B cell (primary cell): ENCODE measurements around the gene TNIP1. TPM values are rescaled to one million over a fixed set of nuclear protein-coding genes. Genes with fewer than 3 reads are reported as not detected.

ENCODE experiments used
- ATAC-seq: fragments of 200-7000 bp; cut with Tn5 transposase; one replicate; pipeline ENCODE4 v1.10.0; 2021; ENCODE audit warnings: low read depth, mild to moderate bottlenecking, moderate number of reproducible peaks, moderate library complexity
- CTCF ChIA-PET: fragments of 350-600 bp; sonication (Branson Sonifier 250); formaldehyde crosslinking; loops from one replicate; lab custom pipeline; 2021; ENCODE audit warnings: antibody characterized with exemption, inconsistent platforms; lab: Charles Lee
- POLR2A ChIA-PET: fragments of 350-600 bp; sonication (Branson Sonifier 250); formaldehyde crosslinking; loops from one replicate; lab custom pipeline; 2021; ENCODE audit warnings: antibody characterized with exemption; lab: Charles Lee
- DNase-seq: peaks from one replicate; pipeline ENCODE4 v3.0.0; 2013
- H2AFZ ChIP-seq: 2 replicates; pipeline ENCODE4 v1.6.1; 2012; ENCODE audit warnings: mild to moderate bottlenecking, low read depth, low read length; ENCODE audit not compliant: insufficient read depth, poor library complexity, severe bottlenecking
- H3K27ac ChIP-seq, 2 donors: 1 replicate in 1 of 2; 2 replicates in 1 of 2; pipeline ENCODE4 v1.5.1; 2012 to 2013; ENCODE audit warnings: low read length in 2 of 2, mild to moderate bottlenecking in 2 of 2, moderate library complexity in 1 of 2
- H3K27me3 ChIP-seq, 4 experiments: fragments of 200-600 bp in 1 of 4; sonication (generic) in 1 of 4; replicated peaks in 1 of 4; 1 replicate in 2 of 4; 2 replicates in 2 of 4; pipeline versions ENCODE4 v1.6.1 to v1.7.0; 2013 to 2016; ENCODE audit warnings: low read length in 3 of 4, mild to moderate bottlenecking in 2 of 4, mixed read lengths in 1 of 4, moderate library complexity in 1 of 4; ENCODE audit not compliant: insufficient read depth in 4 of 4, control insufficient read depth in 3 of 4; ENCODE audit errors: control extremely low read depth in 1 of 4
- H3K36me3 ChIP-seq, 2 experiments: replicated peaks in 1 of 2; 1 replicate in 1 of 2; 2 replicates in 1 of 2; pipeline versions ENCODE4 v1.6.1 to v1.7.1; 2013; ENCODE audit warnings: low read length in 1 of 2; ENCODE audit not compliant: insufficient read depth in 2 of 2, control insufficient read depth in 1 of 2; ENCODE audit errors: control extremely low read depth in 1 of 2, extremely low read depth in 1 of 2
- H3K4me1 ChIP-seq, 2 donors: fragments of 200-600 bp in 1 of 2; sonication (generic) in 1 of 2; 1 replicate in 1 of 2; 2 replicates in 1 of 2; pipeline versions ENCODE4 v1.5.1 to v1.6.1; 2013 to 2017; ENCODE audit warnings: low read length in 2 of 2; ENCODE audit not compliant: control insufficient read depth in 2 of 2, insufficient read depth in 2 of 2
- H3K4me2 ChIP-seq: replicated peaks from 2 replicates; pipeline ENCODE3; 2012; ENCODE audit warnings: mild to moderate bottlenecking, low read depth, low read length; ENCODE audit not compliant: poor library complexity, severe bottlenecking
- H3K4me3 ChIP-seq, 5 experiments: fragments of 200-600 bp in 1 of 5; sonication (generic) in 1 of 5; 1 replicate in 3 of 5; 2 replicates in 2 of 5; pipeline versions ENCODE4 v1.5.1 to v1.7.0; 2011 to 2016; ENCODE audit warnings: low read length in 4 of 5, mild to moderate bottlenecking in 4 of 5, low read depth in 2 of 5, control low read depth in 1 of 5, moderate library complexity in 1 of 5; ENCODE audit not compliant: insufficient read depth in 1 of 5; ENCODE audit errors: control extremely low read depth in 1 of 5, extremely low read depth in 1 of 5
- H3K79me2 ChIP-seq: fragments of 200-600 bp; sonication (generic); one replicate; pipeline ENCODE4 v1.6.0; 2016; ENCODE audit warnings: low read length; ENCODE audit not compliant: control insufficient read depth, insufficient read depth
- H3K9ac ChIP-seq: fragments of 200-600 bp; sonication (generic); 2 replicates; pipeline ENCODE4 v1.6.1; 2017; ENCODE audit warnings: mild to moderate bottlenecking, low read length, moderate library complexity
- H3K9me3 ChIP-seq, 3 donors: one replicate each; pipeline versions ENCODE4 v1.6.1 to v1.7.1; 2013; ENCODE audit warnings: low read length in 2 of 3; ENCODE audit not compliant: control insufficient read depth in 2 of 3, insufficient read depth in 1 of 3; ENCODE audit errors: control extremely low read depth in 1 of 3
- H4K20me1 ChIP-seq: 2 replicates; pipeline ENCODE4 v1.6.0; 2012; ENCODE audit warnings: mild to moderate bottlenecking, low read length; ENCODE audit not compliant: insufficient read depth, control insufficient read depth, poor library complexity, severe bottlenecking
- H3K27ac Mint-ChIP-seq: one replicate; pipeline ENCODE4 v1.8.0; 2021; ENCODE audit warnings: mixed read lengths
- H3K27me3 Mint-ChIP-seq: one replicate; pipeline ENCODE4 v1.8.0; 2021; ENCODE audit warnings: mixed read lengths
- H3K4me1 Mint-ChIP-seq: one replicate; pipeline ENCODE4 v1.8.0; 2021; ENCODE audit warnings: mixed read lengths
- H3K4me3 Mint-ChIP-seq: one replicate; pipeline ENCODE4 v1.8.0; 2021; ENCODE audit warnings: mixed read lengths
- H3K9me3 Mint-ChIP-seq: one replicate; pipeline ENCODE4 v1.8.0; 2022; ENCODE audit warnings: mixed read lengths; ENCODE audit not compliant: insufficient read depth
- EZH2 ChIP-seq: IDR thresholded peaks from 2 replicates; pipeline ENCODE4 v1.6.1; 2012; ENCODE audit warnings: borderline replicate concordance, low read depth, mild to moderate bottlenecking, moderate library complexity, low read length; ENCODE audit not compliant: insufficient read depth, poor library complexity, severe bottlenecking
- WGBS: methylation state at CpG from one replicate; pipeline ENCODE4 v1.1.5; 2013; ENCODE audit warnings: missing lambda C conversion rate; ENCODE audit not compliant: insufficient coverage; 5-methylcytosine and 5-hydroxymethylcytosine counted together
- intact Hi-C: fragments of 100-400 bp; cut with micrococcal nuclease; formaldehyde crosslinking; loops from one replicate; pipeline ENCODE4 v1.10.0; 2022
- polyA plus RNA-seq: library from polyadenylated mRNA; depleted of rRNA; stranded (reverse); fragments of >200 nt; gene quantifications from 2 replicates; pipeline ENCODE4 v1.2.3, GENCODE V29; 2012
- total RNA-seq, 2 donors: library from RNA; stranded (reverse); fragments of 120-200 nt in 1 of 2; gene quantifications; 1 replicate in 1 of 2; 2 replicates in 1 of 2; pipeline versions ENCODE4 v1.2.3 to v1.2.4, GENCODE V29; 2013 to 2022
- TF ChIP-seq, protein P1 (sequence below): fragments of 200-600 bp; IDR thresholded peaks from one replicate; pipeline ENCODE4 v1.8.0; 2022; ENCODE audit warnings: antibody characterized with exemption, mild to moderate bottlenecking

The TNIP1 gene
- total and polyA plus RNA-seq, 2 donors (not counting 1 experiment from before 2014, with no cell fraction given) = 108 to 294 TPM

DNA sequence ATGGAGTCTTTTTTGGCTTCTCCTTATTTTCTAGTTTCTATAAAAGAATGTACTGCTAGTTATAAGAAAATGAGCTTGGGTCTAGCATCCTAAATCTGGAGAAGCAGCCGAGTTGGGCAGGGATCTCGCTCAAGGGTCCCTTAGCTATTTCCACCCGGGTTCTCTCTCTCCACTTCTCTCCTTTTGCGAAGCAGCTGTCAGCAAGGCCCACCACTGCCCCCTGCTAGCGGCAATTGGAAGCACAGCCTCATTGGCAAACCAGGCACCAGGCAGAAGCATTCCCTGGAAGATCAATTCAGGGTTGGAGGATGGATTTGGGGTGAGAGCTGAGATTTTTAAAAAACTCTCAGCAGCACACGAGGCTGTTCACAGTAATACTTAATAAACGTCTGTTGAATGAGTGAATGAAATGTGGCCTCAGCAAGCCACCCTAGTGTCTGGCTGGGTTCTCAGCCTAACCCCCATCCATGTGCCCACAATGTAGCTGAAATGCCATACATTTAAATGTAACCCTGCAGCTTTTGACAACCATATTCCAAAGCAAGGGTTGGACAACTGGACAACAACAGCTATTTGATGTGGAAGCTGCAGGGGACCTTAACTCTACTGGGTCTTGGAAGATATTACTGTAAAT, 34.6 kb upstream of the TNIP1 start:
- H3K36me3 ChIP-seq = peaks cover 6 to 89% of the 10 kb centered on the region in 2 experiments
- H3K27me3 Mint-ChIP-seq = no peaks in the 10 kb centered on the region
- peaks cover 23% of the 10 kb centered on the region for H3K4me1 Mint-ChIP-seq
- CTCF ChIA-PET = interaction anchor here (0.7 to 48.0 kb wide), 55 partner anchors 10 to 498 kb away, joined by 3 to 1701 read pairs (median 6); partner anchors contain the start of genes ANXA6, CCDC69, GM2A and TNIP1
- POLR2A ChIA-PET = interaction anchor here (0.6 to 2.6 kb wide), 4 partner anchors 10 to 64 kb away, joined by 3 to 11 read pairs (median 7); no protein-coding TSS in a partner anchor
- H3K9ac ChIP-seq = no peak overlapping the region
- peaks cover 4 to 11% of the 10 kb centered on the region in 2 donors for H3K4me1 ChIP-seq
- H3K9me3 ChIP-seq = no peaks in the 10 kb centered on the region
- 0% methylated on average over 3 of the region's 7 CpGs for WGBS
- H3K79me2 ChIP-seq = peaks cover 37% of the 10 kb centered on the region
- no peaks in the 10 kb centered on the region for H3K27me3 ChIP-seq
- no peak overlapping the region for H3K4me2 ChIP-seq
- H3K4me3 ChIP-seq = no peak overlapping the region
- intact Hi-C loops = loop anchor here (1.0 to 2.0 kb wide), 4 partner anchors 37 to 315 kb away; no protein-coding TSS in a partner anchor
- no peak overlapping the region for H2AFZ ChIP-seq
- H4K20me1 ChIP-seq = peaks cover 46% of the 10 kb centered on the region
- H3K27ac ChIP-seq = peak overlapping the region in 1 of 2 donors; percentile 51
- ATAC-seq = peak; percentile 88
- peak; percentile 78 for DNase-seq
- no peak overlapping the region for H3K4me3 Mint-ChIP-seq
- TF ChIP-seq, protein P1, sequence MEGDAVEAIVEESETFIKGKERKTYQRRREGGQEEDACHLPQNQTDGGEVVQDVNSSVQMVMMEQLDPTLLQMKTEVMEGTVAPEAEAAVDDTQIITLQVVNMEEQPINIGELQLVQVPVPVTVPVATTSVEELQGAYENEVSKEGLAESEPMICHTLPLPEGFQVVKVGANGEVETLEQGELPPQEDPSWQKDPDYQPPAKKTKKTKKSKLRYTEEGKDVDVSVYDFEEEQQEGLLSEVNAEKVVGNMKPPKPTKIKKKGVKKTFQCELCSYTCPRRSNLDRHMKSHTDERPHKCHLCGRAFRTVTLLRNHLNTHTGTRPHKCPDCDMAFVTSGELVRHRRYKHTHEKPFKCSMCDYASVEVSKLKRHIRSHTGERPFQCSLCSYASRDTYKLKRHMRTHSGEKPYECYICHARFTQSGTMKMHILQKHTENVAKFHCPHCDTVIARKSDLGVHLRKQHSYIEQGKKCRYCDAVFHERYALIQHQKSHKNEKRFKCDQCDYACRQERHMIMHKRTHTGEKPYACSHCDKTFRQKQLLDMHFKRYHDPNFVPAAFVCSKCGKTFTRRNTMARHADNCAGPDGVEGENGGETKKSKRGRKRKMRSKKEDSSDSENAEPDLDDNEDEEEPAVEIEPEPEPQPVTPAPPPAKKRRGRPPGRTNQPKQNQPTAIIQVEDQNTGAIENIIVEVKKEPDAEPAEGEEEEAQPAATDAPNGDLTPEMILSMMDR = peak; percentile 98
- TF ChIP-seq EZH2 = no peak
- peak overlapping the region; percentile 56 for H3K27ac Mint-ChIP-seq
- no peaks in the 10 kb centered on the region for H3K9me3 Mint-ChIP-seq

DNA sequence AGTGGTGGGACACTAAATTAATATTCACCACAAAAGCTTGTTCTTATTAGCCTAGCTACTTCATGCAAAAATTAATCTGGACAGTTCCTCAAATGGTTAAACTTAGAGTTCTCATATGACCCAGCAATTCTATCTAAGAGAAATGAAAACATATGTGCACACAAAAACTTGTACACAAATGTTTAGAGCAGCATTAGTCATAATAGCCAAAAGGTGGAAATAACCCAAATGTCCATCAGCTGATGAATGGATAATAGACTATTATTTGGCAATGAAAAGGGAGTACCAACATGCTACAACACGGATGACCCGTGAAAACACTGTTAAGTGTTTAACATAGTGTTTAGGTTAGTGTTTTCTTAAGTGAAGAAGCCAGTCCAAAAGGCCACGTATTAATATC, 32.8 kb upstream of the TNIP1 start:
- peaks cover 33% of the 10 kb centered on the region for H3K79me2 ChIP-seq
- ChIA-PET CTCF (interaction anchor here (1.0 to 48.0 kb wide), 13 partner anchors 8 to 143 kb away, joined by 3 to 1701 read pairs (median 29); partner anchors contain the start of genes ANXA6 and TNIP1), POLR2A (no interaction called here)
- Mint-ChIP-seq H3K4me3 (no peak overlapping the region), H3K9me3 (no peaks in the 10 kb centered on the region), H3K4me1 (peaks cover 27% of the 10 kb centered on the region), H3K27ac (no peak overlapping the region), H3K27me3 (no peaks in the 10 kb centered on the region)
- H3K27ac ChIP-seq = no peak overlapping the region
- no peaks in the 10 kb centered on the region for H3K9me3 ChIP-seq
- ATAC-seq (no peak), DNase-seq (no peak)
- no peak overlapping the region for H3K4me3 ChIP-seq
- no peak overlapping the region for H3K4me2 ChIP-seq
- intact Hi-C loops = loop anchor here (2.0 kb wide), 2 partner anchors 15 to 313 kb away; no protein-coding TSS in a partner anchor
- TF ChIP-seq, protein P1 = no peak
- no peak for TF ChIP-seq EZH2
- H2AFZ ChIP-seq = no peak overlapping the region
- peaks cover 64% of the 10 kb centered on the region for H4K20me1 ChIP-seq
- peaks cover 4 to 14% of the 10 kb centered on the region in 2 donors for H3K4me1 ChIP-seq
- peaks cover 4 to 91% of the 10 kb centered on the region in 2 experiments for H3K36me3 ChIP-seq
- H3K9ac ChIP-seq = no peak overlapping the region
- 71% methylated on average over 1 of the region's 3 CpGs for WGBS
- H3K27me3 ChIP-seq = no peaks in the 10 kb centered on the region
